A673 (cell line): Measurements from ENCODE around the gene FBXL7. TPM values are rescaled to one million over a fixed set of nuclear protein-coding genes. Genes with fewer than 3 reads are reported as not detected.

ENCODE experiments used
- BruUV-seq: library from RNA; stranded (reverse); fragments of 400-500 nt; replicated peaks from 2 replicates; lab custom pipeline; 2021; lab: Mats Ljungman, UMichigan
- CTCF ChIA-PET: fragments of 300-600 bp; sonication (Branson Sonifier 250); formaldehyde crosslinking; loops from one replicate; lab custom pipeline; 2022; ENCODE audit warnings: antibody characterized with exemption; lab: Charles Lee
- POLR2A ChIA-PET: fragments of 300-600 bp; sonication (Branson Sonifier 250); formaldehyde crosslinking; loops from one replicate; lab custom pipeline; 2022; ENCODE audit warnings: antibody characterized with exemption; ENCODE audit not compliant: low non-redundant PET; lab: Charles Lee
- DNase-seq: peaks from one replicate; pipeline ENCODE4 v3.0.0-alpha.2; 2015; ENCODE audit warnings: low spot score
- H3K27ac ChIP-seq: fragments of 200-600 bp; sonication (generic); 2 replicates; pipeline ENCODE4 v1.5.1; 2016; ENCODE audit warnings: mixed run types, low read depth, mild to moderate bottlenecking, mixed read lengths, antibody characterized with exemption, low read length; ENCODE audit not compliant: poor library complexity, severe bottlenecking
- H3K27me3 ChIP-seq: fragments of 200-600 bp; sonication (generic); replicated peaks from 2 replicates; pipeline ENCODE4 v1.6.1; 2017; ENCODE audit warnings: mixed run types, low read depth, mild to moderate bottlenecking, mixed read lengths, antibody characterized with exemption, low read length; ENCODE audit not compliant: insufficient read depth, poor library complexity
- H3K36me3 ChIP-seq: fragments of 200-600 bp; sonication (generic); 2 replicates; pipeline ENCODE4 v1.6.1; 2016; ENCODE audit warnings: mixed run types, mild to moderate bottlenecking, mixed read lengths, antibody characterized with exemption, low read length; ENCODE audit not compliant: insufficient read depth, poor library complexity, severe bottlenecking
- H3K4me1 ChIP-seq: fragments of 200-600 bp; sonication (generic); 2 replicates; pipeline ENCODE4 v1.6.1; 2017; ENCODE audit warnings: mixed run types, mild to moderate bottlenecking, mixed read lengths, antibody characterized with exemption, low read length; ENCODE audit not compliant: insufficient read depth, poor library complexity, severe bottlenecking
- H3K4me3 ChIP-seq: fragments of 200-600 bp; sonication (generic); 2 replicates; pipeline ENCODE4 v1.5.1; 2016; ENCODE audit warnings: low read depth, mixed run types, mild to moderate bottlenecking, mixed read lengths, low read length; ENCODE audit not compliant: poor library complexity, severe bottlenecking
- H3K9me3 ChIP-seq: fragments of 200-600 bp; sonication (generic); 2 replicates; pipeline ENCODE4 v1.6.1; 2016; ENCODE audit warnings: mixed run types, low read depth, mild to moderate bottlenecking, mixed read lengths, antibody characterized with exemption, low read length; ENCODE audit not compliant: poor library complexity, severe bottlenecking
- EZH2 ChIP-seq: fragments of 200-600 bp; sonication (generic); IDR thresholded peaks from 2 replicates; pipeline ENCODE4 v1.6.1; 2017; ENCODE audit warnings: borderline replicate concordance, low read depth, mild to moderate bottlenecking, mixed read lengths, antibody characterized with exemption, low read length; ENCODE audit not compliant: poor library complexity, severe bottlenecking
- intact Hi-C: fragments of 100-400 bp; cut with micrococcal nuclease; formaldehyde crosslinking; loops from one replicate; pipeline ENCODE4 v1.10.0; 2022; ENCODE audit not compliant: unreplicated experiment
- total RNA-seq: library from RNA; stranded (reverse); gene quantifications from 2 replicates; pipeline ENCODE4 v1.2.3, GENCODE V29; 2021
- TF ChIP-seq, protein P1 (sequence below): fragments of 300-800, 200-600 bp; sonication (generic); conservative IDR thresholded peaks from 2 replicates; pipeline ENCODE4 v1.5.1; 2017; ENCODE audit warnings: low read depth, mild to moderate bottlenecking, antibody characterized with exemption, low read length, moderate library complexity, mixed read lengths

Gene FBXL7
- total RNA-seq, 1 experiment from 2014 or later = 5.9 TPM

GRCh38 chr5:15702102-15702501, 202.1 kb downstream of the FBXL7 start:
- Histone ChIP-seq H3K9me3 (no peaks in the 10 kb centered on the region), H3K4me3 (no peak overlapping the region), H3K27ac (no peak overlapping the region), H3K4me1 (no peaks in the 10 kb centered on the region), H3K36me3 (no peaks in the 10 kb centered on the region), H3K27me3 (no peaks in the 10 kb centered on the region)
- CTCF ChIA-PET = no interaction called here
- TF ChIP-seq EZH2 = no peak
- TF ChIP-seq, protein P1, sequence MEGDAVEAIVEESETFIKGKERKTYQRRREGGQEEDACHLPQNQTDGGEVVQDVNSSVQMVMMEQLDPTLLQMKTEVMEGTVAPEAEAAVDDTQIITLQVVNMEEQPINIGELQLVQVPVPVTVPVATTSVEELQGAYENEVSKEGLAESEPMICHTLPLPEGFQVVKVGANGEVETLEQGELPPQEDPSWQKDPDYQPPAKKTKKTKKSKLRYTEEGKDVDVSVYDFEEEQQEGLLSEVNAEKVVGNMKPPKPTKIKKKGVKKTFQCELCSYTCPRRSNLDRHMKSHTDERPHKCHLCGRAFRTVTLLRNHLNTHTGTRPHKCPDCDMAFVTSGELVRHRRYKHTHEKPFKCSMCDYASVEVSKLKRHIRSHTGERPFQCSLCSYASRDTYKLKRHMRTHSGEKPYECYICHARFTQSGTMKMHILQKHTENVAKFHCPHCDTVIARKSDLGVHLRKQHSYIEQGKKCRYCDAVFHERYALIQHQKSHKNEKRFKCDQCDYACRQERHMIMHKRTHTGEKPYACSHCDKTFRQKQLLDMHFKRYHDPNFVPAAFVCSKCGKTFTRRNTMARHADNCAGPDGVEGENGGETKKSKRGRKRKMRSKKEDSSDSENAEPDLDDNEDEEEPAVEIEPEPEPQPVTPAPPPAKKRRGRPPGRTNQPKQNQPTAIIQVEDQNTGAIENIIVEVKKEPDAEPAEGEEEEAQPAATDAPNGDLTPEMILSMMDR = no peak
- no peak for DNase-seq
- POLR2A ChIA-PET = no interaction called here
- BruUV-seq = no TSS peak
- intact Hi-C loops = no loop called here

GRCh38 chr5:15703901-15704300, 203.9 kb downstream of the FBXL7 start:
- no peak overlapping the region for H3K27ac ChIP-seq
- no peaks in the 10 kb centered on the region for H3K27me3 ChIP-seq
- no peak for DNase-seq
- no peak overlapping the region for H3K4me3 ChIP-seq
- ChIA-PET CTCF (no interaction called here), POLR2A (no interaction called here)
- H3K36me3 ChIP-seq = no peaks in the 10 kb centered on the region
- no peaks in the 10 kb centered on the region for H3K4me1 ChIP-seq
- H3K9me3 ChIP-seq = no peaks in the 10 kb centered on the region
- BruUV-seq = no TSS peak
- intact Hi-C loops = no loop called here
- TF ChIP-seq EZH2 = no peak
- TF ChIP-seq, protein P1 = no peak

DNA sequence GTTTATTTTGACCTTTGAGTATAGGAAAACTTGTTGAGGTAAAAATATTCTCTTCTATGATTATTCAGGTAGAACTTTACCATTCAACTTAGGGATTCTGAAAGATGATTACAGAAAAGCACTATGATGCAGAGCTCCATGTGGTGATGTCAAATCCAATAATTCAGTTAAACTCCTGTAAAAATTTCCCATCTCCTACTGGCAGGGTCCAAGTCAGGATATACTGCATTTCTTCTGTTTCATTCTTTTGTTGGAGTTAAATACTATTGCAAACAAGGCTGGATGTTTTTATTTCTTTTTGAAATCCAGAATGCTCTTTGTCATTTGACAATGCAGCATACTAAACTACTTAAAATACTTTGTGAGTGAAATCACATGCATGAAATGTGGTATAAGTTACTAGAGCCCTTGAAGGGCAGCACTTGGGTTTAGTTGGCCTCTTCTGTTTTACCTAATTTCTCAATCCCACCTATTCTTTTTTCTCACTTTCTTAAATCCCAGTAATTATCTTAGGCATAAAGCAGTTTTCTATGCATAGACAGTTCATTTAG, 204.5 kb downstream of the FBXL7 start:
- ChIA-PET POLR2A (no interaction called here), CTCF (no interaction called here)
- TF ChIP-seq EZH2 = no peak
- TF ChIP-seq, protein P1 = no peak
- Histone ChIP-seq H3K36me3 (no peaks in the 10 kb centered on the region), H3K4me1 (no peaks in the 10 kb centered on the region), H3K27ac (no peak overlapping the region), H3K9me3 (no peaks in the 10 kb centered on the region), H3K4me3 (no peak overlapping the region), H3K27me3 (no peaks in the 10 kb centered on the region)
- DNase-seq = no peak
- intact Hi-C loops = no loop called here
- BruUV-seq = no TSS peak
